NCI-H2196 treated with DMSO at 0.1 percent for 48 hours (cell line): ENCODE results near the gene TCIRG1.
A peak's percentile ranks its signal among the peaks of the same experiment; 100 is the strongest.
"Not testable (repeated sequence)": the region's sequence is repeated elsewhere in the genome, so short reads cannot be mapped to it uniquely, and the experiment has no call there.

Experiments
- DNase-seq: peaks from one replicate; lab custom pipeline; 2025; ENCODE audit not compliant: unreplicated experiment; lab: John Stamatoyannopoulos, UW

Gene TCIRG1

GRCh38 chr11:68082481-68082880 is 43.7 kb downstream of the TCIRG1 start:
- no peak for DNase-seq

- DNase-seq = no peak
These were observed 44.7 kb downstream of the TCIRG1 start for GRCh38 chr11:68083517-68083916.

GRCh38 chr11:68089679-68090078 is 50.9 kb downstream of the TCIRG1 start:
- no peak for DNase-seq

GRCh38 chr11:68090287-68090686 is 51.5 kb downstream of the TCIRG1 start:
- DNase-seq = no peak

GRCh38 chr11:68090706-68091105 is 51.9 kb downstream of the TCIRG1 start:
- no peak for DNase-seq

GRCh38 chr11:68092411-68092810 is 53.6 kb downstream of the TCIRG1 start:
- DNase-seq = no peak

- not testable (repeated sequence) for DNase-seq
These were observed 54.1 kb downstream of the TCIRG1 start for GRCh38 chr11:68092946-68093345.

- DNase-seq = no peak
These were observed 54.7 kb downstream of the TCIRG1 start for GRCh38 chr11:68093565-68093964.

GRCh38 chr11:68096962-68097361 is 58.1 kb downstream of the TCIRG1 start:
- DNase-seq = no peak

- DNase-seq = no peak
These were observed 60.2 kb downstream of the TCIRG1 start for GRCh38 chr11:68099057-68099456.

GRCh38 chr11:68099474-68100405 is 60.9 kb downstream of the TCIRG1 start:
- DNase-seq = peak; percentile 61
